Measurements from ENCODE around the gene KCNJ10.

KCNJ10 gene

GRCh38 chr1:159986093-159986492 is 83.9 kb downstream of the KCNJ10 start:
- no peak for DNase-seq (ENCODE audit: low spot score)
- TF ChIP-seq CTCF (IDR thresholded peaks at IDR 0.05; ENCODE audit: extremely low read depth, missing control alignments), result no peak

- no peak for DNase-seq (ENCODE audit: low spot score)
- TF ChIP-seq CTCF (IDR thresholded peaks at IDR 0.05; ENCODE audit: extremely low read depth, missing control alignments), result no peak
Observed at GRCh38 chr1:159985473-159985872, 84.5 kb downstream of the KCNJ10 start.

GRCh38 chr1:159983681-159984080 is 86.3 kb downstream of the KCNJ10 start:
- DNase-seq (ENCODE audit: low spot score), result no peak
- TF ChIP-seq CTCF (IDR thresholded peaks at IDR 0.05; ENCODE audit: extremely low read depth, missing control alignments), result no peak

GRCh38 chr1:159982280-159982679 is 87.7 kb downstream of the KCNJ10 start:
- no peak for DNase-seq (ENCODE audit: low spot score)
- no peak for TF ChIP-seq CTCF (IDR thresholded peaks at IDR 0.05; ENCODE audit: extremely low read depth, missing control alignments)

- DNase-seq (ENCODE audit: low spot score), result no peak
- no peak for TF ChIP-seq CTCF (IDR thresholded peaks at IDR 0.05; ENCODE audit: extremely low read depth, missing control alignments)
Observed at GRCh38 chr1:159981351-159982055, 88.5 kb downstream of the KCNJ10 start.

- DNase-seq (ENCODE audit: low spot score), result no peak
- no peak for TF ChIP-seq CTCF (IDR thresholded peaks at IDR 0.05; ENCODE audit: extremely low read depth, missing control alignments)
Observed at GRCh38 chr1:159980786-159981185, 89.2 kb downstream of the KCNJ10 start.

- no peak for TF ChIP-seq CTCF (IDR thresholded peaks at IDR 0.05; ENCODE audit: extremely low read depth, missing control alignments)
- DNase-seq (ENCODE audit: low spot score), result no peak
Observed at GRCh38 chr1:159980076-159980475, 89.9 kb downstream of the KCNJ10 start.
